Chondrocyte (in vitro differentiated cells): ENCODE data around the gene ZNF790. TPM values are rescaled to one million over a fixed set of nuclear protein-coding genes. Genes with fewer than 3 reads are reported as not detected.

ENCODE experiments used
- DNase-seq: peaks from one replicate; pipeline ENCODE4 v3.0.0; 2021; ENCODE audit warnings: mixed read lengths, low spot score
- H3K27ac Mint-ChIP-seq: one replicate; pipeline ENCODE4 v1.8.0; 2021; ENCODE audit warnings: mild to moderate bottlenecking, moderate library complexity, mixed read lengths; ENCODE audit not compliant: unreplicated experiment
- H3K27me3 Mint-ChIP-seq: 2 replicates; pipeline ENCODE4 v1.8.0; 2021; ENCODE audit warnings: low read depth, mixed read lengths
- H3K36me3 Mint-ChIP-seq: 2 replicates; pipeline ENCODE4 v1.8.0; 2021; ENCODE audit warnings: low read depth, mixed read lengths
- H3K4me1 Mint-ChIP-seq: 2 replicates; pipeline ENCODE4 v1.8.0; 2021; ENCODE audit warnings: low read depth, mild to moderate bottlenecking, mixed read lengths
- H3K4me3 Mint-ChIP-seq: one replicate; pipeline ENCODE4 v1.8.0; 2021; ENCODE audit warnings: mild to moderate bottlenecking, moderate library complexity, mixed read lengths; ENCODE audit not compliant: unreplicated experiment
- H3K9me3 Mint-ChIP-seq: 2 replicates; pipeline ENCODE4 v1.8.0; 2021; ENCODE audit warnings: low read depth, mixed read lengths
- CTCF ChIP-seq: fragments of 200-600 bp; sonication (generic); IDR thresholded peaks from 2 replicates; pipeline ENCODE4 v1.5.0; 2021; ENCODE audit warnings: antibody characterized with exemption, mild to moderate bottlenecking, moderate library complexity
- total RNA-seq: library from RNA; stranded (reverse); gene quantifications from 3 replicates; pipeline ENCODE4 v1.2.1, GENCODE V29; 2021

The ZNF790 gene
- total RNA-seq, 1 donor from 2014 or later, result 8.1 TPM

GRCh38 chr19:36821758-36822157, 16.4 kb downstream of the ZNF790 start:
- TF ChIP-seq CTCF, result no peak
- H3K36me3 Mint-ChIP-seq, result peaks cover 75% of the 10 kb centered on the region
- H3K27me3 Mint-ChIP-seq, result no peaks in the 10 kb centered on the region
- peaks cover 67% of the 10 kb centered on the region for H3K9me3 Mint-ChIP-seq
- no peak for DNase-seq
- H3K27ac Mint-ChIP-seq, result no peak overlapping the region
- H3K4me3 Mint-ChIP-seq, result no peak overlapping the region
- H3K4me1 Mint-ChIP-seq, result no peaks in the 10 kb centered on the region

DNA sequence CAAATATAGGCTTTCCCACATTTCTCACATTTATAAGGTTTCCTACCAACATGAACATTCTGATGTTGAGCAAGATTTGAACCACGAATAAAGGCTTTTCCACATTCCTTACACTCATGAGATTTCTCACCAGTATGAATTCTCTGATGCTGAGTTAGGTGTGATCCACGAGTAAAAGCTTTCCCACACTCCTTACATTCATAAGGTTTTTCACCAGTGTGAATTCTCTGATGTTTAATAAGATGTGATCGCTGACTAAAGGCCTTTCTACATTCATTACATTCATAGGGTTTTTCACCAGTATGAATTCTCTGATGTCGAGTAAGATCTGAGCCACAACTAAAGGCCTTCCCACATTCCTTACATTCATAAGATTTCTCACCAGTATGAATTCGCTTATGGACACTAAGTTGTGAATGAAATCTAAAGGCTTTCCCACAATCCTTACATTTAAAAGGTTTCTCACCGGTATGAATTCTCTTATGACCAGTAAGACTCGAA, 19.0 kb downstream of the ZNF790 start:
- Mint-ChIP-seq H3K27ac (no peak overlapping the region), H3K27me3 (no peaks in the 10 kb centered on the region), H3K4me1 (no peaks in the 10 kb centered on the region), H3K36me3 (peaks cover 74% of the 10 kb centered on the region), H3K4me3 (no peak overlapping the region), H3K9me3 (peaks cover 61% of the 10 kb centered on the region)
- TF ChIP-seq CTCF, result no peak
- no peak for DNase-seq

DNA sequence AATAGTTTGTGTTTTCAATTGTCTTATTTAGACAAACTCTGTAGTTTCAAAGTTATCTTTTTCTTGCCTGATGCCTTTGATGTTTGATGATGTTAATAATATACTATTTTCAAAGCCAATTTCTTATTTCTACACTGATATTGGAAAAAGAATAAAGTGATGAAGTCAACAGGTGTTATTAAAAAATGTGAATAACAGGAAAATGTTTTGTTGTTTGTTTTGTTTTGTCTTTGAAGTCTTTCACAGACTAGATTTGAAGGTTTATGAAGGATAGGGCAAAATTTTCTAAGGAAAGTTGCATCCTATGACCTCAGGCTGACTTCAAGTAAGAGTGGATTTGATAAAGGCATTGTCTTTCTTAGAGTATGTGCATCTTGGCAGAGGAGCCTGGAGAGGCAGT, 31.2 kb downstream of the ZNF790 start:
- H3K36me3 Mint-ChIP-seq, result peaks cover 22% of the 10 kb centered on the region

GRCh38 chr19:36805364-36805763, 32.8 kb downstream of the ZNF790 start:
- H3K36me3 Mint-ChIP-seq, result peaks cover 15% of the 10 kb centered on the region

More for the DNA sequence above, 31.2 kb downstream of the ZNF790 start:
- TF ChIP-seq CTCF, result no peak
- no peak for DNase-seq
- Mint-ChIP-seq H3K27ac (no peak overlapping the region), H3K4me1 (no peaks in the 10 kb centered on the region), H3K27me3 (no peaks in the 10 kb centered on the region), H3K9me3 (peaks cover 59% of the 10 kb centered on the region), H3K4me3 (no peak overlapping the region)

GRCh38 chr19:36797786-36798108, 40.4 kb downstream of the ZNF790 start:
- peaks cover 3% of the 10 kb centered on the region for H3K4me1 Mint-ChIP-seq
- H3K9me3 Mint-ChIP-seq, result peaks cover 45% of the 10 kb centered on the region
- TF ChIP-seq CTCF, result no peak
- DNase-seq, result no peak
- H3K36me3 Mint-ChIP-seq, result peaks cover 8% of the 10 kb centered on the region
- peak overlapping the region; percentile 67 for H3K4me3 Mint-ChIP-seq
- H3K27me3 Mint-ChIP-seq, result no peaks in the 10 kb centered on the region
- H3K27ac Mint-ChIP-seq, result no peak overlapping the region

More at GRCh38 chr19:36805364-36805763, 32.8 kb downstream of the ZNF790 start:
- Mint-ChIP-seq H3K9me3 (peaks cover 51% of the 10 kb centered on the region), H3K4me1 (no peaks in the 10 kb centered on the region), H3K27me3 (no peaks in the 10 kb centered on the region), H3K4me3 (no peak overlapping the region), H3K27ac (no peak overlapping the region)
- TF ChIP-seq CTCF, result no peak
- no peak for DNase-seq
